AG08395 (cell line): ENCODE measurements around the gene MOB3C.
A peak's percentile ranks its signal among the peaks of the same experiment; 100 is the strongest.

Experiments
- DNase-seq: peaks from one replicate; pipeline ENCODE4 v3.0.0; 2012; ENCODE audit warnings: mixed read lengths, low spot score

The MOB3C gene

DNA sequence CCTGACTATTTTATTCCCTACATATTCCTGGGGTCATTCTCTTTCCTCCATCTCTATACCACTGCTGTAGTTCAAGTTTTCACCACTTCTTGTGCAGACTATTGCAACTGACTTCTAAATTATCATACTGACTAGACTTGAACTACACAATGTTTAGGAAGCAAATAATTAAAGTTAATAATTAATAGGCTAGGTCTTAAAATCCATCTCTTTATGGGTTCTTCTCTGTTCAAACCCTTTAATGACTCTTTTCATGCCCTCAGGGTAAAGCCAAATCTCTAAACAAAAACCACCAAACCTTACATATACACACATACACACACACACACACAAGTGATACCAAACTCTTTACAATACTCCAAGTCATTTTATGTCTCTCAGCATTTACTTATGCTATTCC is 22.3 kb upstream of the MOB3C start:
- no peak for DNase-seq

DNA sequence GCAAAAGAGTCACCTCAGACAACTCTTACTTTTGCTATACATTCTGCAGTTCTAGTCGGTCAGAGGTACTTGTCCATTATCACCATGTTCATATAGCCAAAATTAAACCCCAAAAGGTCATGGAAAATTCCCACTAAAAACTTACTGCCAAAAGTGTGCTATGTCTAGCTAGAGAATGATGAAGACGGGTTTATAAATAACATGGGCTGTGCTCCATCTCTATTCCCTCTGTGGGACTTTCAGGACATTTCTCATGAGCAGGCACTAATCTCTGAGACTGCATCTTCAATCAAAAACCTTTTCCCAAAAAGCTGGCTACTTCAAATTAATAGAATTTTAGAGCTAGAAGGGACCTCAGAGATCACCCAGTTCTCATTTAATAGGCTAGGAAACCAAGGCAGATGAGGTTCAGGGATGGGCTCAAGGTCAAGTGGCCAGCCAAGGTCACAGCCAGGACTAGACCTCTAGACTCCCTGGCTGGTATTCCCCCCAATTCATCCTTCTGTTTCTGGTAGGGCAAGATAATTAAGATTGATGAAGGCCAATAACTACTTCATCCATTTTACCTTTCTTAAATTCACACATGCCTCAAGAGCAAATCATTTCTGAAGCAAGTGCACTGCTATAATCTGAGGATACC is 21.0 kb upstream of the MOB3C start:
- no peak for DNase-seq

DNA sequence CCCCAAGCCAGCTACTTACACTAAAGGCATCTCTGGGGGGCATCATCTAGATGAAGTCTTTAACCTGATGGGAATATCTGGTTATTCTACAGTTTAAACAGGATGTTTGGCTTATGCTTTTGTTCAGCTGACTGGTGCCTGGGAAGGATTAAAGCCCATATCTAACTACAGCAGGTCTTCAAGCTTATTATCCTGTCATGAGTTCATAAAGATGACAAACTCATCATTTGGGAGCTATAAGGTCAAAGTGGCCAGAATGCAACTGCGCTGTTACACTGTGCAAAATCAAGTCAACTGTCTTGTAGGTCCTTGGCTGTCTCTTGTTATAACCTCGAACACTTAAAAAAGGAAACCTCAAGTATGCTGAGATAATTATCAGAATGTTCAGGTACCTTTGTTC is 18.6 kb upstream of the MOB3C start:
- no peak for DNase-seq

DNA sequence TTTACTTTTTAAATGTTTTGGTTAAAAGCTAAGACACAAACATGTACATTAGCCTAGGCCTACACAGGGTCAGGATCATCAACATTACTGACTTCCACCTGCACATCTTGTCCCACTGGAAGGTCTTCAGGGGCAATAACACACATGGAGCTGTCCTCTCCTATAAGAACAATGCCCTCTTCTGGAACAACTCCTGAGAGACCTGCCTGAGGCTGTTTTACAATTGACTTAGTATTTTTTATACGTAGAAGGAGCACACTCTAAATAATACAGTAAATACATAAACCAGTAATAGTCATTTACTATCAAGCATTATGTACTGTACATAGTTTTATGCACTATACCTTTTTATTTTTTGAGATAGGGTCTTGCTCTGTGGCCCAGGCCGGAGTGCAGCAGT is 14.1 kb upstream of the MOB3C start:
- no peak for DNase-seq

DNA sequence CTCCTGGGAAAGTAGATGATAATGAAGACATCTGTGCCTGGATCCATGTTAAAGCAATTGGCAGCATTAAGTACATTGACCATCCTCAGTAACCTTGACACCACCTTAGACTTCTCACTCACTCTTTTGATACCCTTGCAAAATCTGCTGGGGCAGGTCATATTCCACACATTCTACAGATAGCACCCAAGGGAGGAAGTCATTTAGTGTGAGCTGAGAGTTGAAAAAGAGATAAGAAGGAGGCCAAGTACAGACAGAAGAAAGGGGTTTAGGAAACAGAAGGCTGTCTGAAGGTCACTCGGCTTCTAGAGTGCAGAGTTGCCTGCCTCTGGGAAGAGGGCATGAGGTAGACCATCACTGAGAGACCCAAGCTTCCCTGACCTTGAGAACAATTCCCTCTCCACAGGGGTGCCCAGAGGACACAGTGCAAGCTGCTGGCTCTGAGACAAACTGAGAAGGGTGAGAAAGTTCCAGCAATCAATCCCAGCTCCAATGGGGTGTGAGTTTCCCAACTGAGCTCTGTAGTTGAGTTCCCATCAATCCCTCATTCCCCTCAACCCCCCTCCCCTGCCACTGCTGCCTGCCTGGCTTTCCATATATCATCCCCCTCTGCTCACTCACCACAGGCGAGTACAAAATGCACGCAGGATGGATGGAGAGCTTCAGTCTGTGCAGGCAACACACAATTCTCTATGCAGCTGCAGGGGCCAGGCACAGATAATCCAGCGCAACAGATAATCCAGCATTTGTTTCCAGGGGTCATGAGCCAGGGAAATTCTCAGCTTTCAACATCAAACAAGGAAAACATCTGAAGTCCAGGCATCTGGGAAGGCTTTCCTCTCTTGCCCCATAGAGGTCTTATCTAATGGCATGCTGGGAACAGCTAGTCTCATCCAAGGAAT is 7.4 kb upstream of the MOB3C start:
- no peak for DNase-seq

DNA sequence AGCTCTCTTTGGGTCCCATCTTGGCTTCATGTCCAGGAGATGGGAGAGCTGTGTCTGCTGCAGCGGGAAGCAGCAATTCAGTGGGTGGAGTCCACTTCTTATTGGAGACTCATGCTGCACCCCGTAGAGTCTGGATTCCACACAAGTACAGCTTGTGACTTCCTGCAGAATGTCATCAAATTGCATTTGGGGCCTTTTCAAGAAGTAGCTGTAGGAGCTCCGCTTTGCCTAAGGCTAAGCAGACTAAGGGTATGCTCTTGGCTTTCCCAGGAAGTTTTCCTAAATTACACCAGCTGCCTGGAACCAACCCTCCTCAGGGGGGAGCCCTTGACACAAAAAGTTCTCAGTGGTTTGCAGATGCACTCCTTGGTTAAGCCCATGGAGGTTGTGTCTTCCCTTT is 5.7 kb upstream of the MOB3C start:
- peak; percentile 61 for DNase-seq

DNA sequence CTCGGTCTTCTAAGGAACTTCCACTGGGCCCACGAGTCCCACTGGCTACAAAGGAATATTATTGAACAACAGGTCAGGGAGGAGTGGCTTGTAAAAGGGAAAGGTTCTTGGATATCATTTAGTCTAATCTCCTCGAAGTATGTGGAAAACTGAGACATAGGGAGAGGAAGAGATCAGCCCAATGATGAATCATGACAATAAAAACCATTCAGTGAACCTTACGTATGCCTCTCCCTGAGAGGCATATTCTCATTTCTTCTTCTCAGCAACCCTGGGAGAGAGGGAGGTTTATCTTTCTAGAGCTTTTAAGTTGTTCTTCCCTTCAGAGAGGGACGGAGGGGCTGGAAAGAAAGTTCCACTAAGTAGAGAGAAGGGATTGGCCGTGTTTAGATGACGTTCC is 5.3 kb upstream of the MOB3C start:
- DNase-seq, result peak; percentile 56

DNA sequence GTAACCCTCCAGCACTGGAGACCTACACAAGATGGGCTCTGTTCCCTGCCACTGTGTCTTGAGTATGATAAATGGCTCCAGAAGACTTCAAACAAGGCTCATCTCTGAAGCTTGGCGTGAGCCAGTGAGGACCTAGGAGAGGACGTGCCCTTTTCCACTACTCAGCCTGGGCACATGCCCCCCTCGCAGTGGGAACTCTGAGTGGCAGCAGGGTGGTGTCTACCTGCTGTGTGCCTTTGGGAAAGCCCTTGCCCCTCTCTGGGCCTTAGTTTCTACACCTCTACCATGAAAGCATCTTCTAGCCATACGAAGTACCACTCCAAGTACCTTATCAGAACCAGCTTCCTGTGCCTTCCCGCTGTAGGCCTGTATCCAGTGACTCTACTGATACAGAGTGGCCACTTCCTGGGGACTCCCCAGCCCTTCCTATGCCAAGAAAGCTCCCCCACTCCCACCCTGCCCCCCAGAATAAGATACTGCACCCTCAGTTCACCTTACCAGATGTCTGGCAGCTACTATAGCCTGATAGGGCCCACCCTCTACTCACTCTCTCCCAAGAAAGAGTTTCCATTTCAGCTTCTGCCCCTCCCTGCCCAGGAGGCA is 3.1 kb upstream of the MOB3C start:
- no peak for DNase-seq

DNA sequence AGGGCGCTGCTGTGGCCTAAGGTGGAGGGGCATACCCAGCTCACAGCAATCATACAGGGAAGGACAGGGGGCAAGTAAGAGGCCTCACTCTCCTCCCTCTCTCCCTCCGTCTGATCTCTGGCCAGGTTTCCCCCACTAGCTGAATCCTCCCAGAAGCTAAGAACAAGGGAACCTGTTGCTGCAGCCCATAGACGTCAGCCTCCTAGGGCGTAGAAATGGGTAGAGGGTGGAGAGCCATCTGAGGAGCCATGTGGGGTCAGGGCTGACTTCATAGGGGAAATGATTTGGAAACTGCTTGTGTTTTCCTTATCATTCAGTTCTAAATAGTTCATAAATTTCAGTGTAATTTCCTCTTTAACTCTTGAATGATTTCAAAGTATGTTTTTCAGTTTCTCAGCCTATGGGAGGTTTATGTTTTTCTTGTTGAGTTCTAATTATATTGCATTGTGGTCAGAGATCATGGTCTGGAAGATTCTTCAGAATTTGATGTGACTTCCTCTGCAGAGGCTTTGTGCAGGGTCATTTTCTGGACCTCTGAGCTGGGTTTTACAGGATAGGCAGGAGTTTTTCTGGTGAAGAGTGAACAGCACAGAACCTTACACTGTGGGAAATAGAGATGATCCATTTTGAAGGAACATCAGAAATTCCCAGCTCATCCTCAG is 2.3 kb upstream of the MOB3C start:
- DNase-seq, result no peak

DNA sequence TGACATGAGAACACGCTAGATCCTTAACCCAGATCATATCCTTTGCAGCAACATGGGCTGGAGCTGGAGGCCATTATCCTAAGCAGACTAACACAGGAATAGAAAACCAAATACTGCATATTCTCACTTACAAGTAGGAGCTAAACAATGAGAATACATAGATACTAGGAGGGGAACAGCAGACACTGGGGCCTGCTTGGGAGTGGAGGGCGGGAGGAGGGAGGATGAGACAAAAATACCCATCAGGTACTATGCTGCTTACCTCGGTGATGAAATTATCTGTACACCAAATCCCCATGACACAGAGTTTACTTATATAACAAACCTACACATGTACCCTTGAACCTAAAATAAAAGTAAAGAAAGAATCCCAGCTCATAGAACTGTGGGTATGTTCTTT is 1.2 kb upstream of the MOB3C start:
- no peak for DNase-seq

DNA sequence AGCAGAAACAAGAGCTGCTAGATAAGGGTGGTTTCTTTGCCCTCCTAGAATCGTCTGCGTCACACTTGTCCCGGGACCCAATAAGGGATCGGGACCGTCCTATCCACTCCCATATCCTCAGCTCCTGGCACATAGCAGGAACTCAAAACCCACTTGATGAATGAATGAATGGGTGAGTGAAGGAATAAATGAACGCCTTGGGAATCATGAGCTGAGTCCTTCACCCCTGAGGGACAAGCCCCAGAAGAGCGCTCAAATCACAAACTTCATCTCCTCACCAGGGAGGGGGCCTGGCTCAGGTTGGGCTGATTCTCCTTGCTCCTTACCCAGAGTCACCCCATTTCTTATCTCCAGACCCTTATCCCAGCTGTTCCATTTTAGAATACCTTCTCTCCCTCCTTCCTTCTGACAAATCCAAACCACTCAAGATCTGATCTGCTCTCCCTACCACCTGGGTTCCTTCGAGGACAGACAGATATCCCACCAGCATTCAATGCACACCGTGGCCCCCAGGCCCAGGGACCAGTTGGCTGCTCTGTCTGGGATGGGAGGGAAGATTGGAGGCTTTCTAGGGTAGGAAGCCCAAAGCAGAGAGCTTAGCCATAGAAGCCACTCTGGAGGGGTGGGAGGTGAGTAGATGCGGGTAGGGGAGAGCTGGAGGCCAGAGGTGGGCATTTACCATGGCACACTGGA is 643 bp upstream of the MOB3C start:
- no peak for DNase-seq

DNA sequence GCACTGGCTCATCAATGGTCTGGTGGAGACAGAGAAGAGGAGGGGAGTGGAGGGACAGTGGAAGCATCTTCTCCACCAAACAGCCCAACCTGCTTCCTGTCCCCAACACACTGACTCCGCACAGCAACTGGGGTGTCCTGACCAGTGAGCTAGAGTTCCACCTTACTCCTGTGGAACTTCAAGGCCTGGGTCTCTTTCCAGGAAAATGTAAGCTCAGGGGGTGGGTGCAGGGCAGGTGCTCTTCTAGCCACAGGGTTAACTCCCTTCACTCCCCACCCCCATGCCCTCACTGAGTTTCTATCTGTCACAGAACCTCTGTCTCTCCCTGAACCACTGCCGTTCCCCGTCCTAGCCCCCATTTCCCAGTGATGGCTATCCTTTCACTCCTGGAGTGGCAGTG is 876 bp downstream of the MOB3C start:
- DNase-seq, result no peak

DNA sequence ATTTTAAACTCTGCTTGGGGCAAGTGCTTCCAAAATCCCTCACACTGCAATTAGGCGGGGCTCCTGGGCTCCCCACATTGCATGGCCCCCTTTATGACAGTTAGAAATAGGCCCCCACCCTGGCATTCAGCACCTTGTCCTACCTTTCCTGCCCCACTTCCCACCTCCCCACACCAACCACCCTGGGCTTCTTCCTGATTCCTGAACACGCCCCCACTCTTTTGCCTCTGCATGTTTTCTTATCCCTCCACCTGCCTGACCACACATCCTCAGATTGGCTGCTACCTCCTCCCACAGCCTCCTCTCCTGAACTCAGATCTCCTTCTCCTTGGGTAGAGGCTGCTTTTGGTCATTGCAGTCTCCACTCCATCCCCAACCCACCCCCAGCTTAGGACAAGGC is 1.5 kb downstream of the MOB3C start:
- no peak for DNase-seq

DNA sequence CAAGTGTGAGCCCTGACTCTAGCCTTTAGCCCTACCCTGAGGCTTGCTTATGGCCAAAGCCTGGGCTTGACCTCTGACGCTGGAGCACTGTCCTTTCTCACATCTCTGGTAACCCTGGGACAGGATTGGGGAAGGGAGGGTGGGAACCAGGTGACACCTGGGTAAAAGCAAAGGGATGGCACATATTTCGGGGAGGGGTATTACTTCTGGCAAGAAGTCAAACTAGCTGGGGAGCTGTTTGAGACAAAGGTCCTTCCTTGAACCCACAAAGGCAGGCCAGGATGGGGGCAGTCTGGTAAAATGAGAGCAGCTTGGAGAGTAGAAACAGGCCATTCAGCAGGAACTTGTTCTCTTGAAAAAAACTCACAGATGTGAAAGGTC is 2.0 kb downstream of the MOB3C start:
- DNase-seq, result no peak

DNA sequence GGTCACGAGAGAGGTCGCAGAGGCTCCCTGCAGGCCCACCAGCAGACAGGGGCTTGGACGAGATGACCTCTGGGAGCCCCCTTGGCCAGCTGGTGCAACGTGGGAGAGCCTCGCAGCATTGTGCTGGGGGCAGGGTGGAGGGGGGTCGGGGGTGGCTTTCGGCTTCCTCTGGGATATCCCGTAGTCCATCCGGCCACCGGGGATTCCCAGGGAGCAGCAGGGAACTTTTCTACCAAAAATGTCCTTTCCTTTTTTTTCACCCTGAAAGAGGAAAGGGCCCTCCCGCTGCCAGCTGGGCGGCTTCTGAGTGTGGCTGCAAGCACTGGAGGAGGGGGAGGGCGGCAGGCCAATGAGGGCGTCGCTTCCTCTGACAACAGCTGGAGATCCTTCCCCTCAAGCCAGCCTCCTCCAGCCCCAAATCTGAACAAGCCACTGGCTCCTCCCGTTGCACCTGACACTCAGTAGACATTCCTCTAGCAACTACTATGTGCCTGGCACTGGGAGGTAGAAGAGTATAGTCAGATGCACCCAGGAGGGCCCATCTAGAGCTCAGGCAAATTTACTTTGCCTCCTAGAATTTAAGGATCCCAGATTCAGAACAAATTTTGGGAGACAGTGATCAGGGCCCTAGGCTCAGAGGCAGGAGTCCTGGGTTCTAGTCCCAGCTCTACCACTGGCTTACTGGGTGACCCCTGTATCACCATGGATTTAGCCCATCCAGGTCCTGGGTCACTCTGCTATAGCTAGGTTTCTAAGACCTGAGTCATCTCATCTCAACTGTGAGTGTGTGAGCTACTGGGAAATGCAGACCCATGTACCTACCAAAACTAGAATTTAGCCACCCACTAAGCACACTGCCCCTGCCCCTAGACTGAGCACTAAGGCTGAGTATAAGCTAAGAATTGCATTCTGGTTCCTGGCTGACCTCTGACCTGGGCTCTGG is 2.7 kb downstream of the MOB3C start:
- peak; percentile 77 for DNase-seq

DNA sequence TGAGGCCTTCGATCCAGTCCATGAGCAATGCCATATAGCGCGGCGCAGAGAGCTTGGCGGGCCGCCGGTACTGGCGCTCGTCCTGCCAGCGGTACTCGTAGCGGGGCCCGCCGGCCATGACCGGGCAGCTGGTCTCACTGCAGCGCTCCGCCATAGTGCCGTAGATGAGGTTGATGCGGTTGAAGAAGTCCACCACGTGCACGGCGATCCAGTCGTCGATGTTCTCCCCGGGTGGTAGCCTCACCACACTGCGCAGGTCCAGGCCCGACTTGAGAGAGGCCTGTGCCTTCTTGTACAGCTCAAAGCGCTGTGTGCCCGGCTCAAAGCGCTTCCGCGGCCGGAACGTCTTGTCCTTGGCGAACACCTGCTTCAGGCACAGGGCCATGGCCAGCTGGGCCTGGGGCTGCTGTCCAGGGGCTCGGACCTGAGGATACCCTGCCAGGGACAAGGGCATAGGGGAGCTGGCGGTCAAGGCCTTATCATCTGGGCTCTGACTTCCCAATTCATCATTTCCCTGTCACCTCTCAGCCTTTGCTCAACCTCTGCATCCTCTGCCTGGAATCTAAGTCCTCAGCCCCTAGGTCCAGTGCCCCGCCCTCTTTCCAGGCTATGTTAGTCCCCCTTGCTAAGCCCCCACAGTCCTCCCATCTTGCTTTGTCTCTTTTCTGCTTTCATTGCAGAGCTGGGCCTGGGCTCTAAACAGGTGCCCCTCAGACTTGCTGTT is 3.5 kb downstream of the MOB3C start:
- DNase-seq, result no peak

DNA sequence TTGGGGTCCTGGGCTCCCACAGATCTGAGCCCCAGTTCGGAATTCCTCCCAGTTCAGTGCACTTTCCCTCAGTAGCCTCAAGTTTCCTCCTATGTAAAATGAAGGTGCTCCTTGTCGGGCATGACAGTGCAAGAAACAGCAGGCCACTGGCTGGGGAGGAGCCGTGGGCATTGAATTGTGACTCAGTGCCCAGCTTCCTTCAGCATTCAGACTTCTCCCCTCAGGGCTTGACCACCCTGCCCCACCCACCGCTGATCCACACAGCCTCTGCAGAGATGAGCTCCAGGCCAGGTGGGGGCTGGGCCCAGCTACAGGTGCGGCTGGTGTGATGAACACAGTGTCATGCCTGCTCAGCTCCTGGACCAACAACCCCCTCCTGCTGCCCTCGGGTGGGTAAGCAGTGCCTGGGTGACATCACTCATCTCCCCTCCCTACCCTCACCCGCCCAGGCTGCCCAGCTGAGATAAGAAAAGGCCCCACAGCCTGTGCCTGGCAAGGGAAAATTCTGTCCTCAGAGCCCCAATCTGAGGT is 4.9 kb downstream of the MOB3C start:
- DNase-seq, result no peak

DNA sequence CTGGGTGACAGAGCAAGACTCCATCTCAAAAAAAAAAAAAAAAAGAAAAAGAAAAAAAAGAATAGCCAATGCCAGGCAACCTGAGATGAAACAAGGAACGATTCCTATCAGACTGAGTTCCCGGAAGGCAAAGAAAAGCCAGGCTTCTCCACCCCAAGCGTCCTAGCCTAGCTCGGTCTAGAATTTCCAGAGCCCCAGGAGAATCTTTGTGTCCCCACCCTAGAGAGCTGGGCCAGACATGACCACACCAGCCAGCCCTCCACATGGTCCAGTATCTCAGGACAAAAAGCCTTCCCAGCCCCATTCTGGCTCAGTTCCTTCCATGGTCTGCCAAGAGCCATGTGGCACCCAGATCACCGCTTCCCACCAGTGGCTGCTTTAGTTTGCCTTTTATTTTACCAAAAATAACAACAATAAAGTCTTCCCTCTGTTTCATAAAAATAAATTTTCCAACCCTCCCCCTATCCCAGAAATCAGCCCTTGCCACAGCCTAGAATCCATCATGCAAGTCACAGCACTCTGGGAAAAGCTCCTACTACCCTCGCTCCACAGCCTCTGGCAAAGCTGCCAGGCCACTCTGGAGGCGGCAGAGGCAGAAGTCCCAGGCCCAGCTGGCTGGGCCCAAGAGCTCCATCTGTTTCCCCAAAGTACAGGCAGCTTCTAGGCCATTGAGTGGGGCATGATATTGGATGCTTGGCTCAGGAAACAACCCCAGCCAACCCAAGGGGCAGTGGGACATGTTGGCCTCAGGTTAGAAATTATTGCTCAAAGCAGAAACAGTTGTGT is 9.1 kb downstream of the MOB3C start:
- DNase-seq, result no peak

DNA sequence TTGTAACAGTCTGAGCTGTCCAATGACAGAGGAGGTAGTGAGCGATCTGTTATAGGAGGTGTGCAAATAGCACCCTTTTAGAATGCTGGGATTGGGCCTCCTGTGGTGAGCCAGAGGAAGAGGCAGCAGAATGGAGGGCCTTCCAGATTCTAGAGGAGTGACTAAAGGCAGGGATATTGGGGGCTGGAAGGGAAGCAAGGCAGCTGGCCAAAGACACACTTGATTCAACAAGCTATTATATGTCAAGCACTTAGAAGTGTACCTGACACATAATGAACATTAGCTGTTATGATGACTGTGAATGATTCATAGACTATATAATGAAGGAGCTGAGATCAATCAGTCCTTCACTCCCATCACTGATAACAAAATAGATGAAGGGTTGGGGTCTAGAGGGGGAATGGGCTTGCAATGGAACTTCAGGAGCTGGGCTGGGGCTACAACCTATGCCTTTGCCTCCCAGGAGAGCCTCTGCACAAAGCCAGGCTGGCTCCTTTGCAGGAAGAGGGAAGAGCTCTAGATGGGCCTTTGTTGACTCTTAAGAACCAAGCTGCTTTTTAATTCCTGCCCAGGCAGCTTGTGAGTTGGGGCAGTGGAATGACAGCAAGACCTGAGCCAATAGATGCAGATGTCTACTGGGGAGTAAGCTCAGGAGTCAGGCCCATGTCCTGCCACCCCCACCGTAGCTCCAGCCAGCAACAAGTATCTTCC is 10.2 kb downstream of the MOB3C start:
- DNase-seq, result no peak
